Embryonic facial prominence (tissue), 1 donor: Measurements from ENCODE around the gene SMIM11.
"Not testable (repeated sequence)": the region's sequence is repeated elsewhere in the genome, so short reads cannot be mapped to it uniquely, and the experiment has no call there.

Experiments
- DNase-seq: peaks from one replicate; pipeline ENCODE4 v3.0.0-alpha.2; 2016; ENCODE audit errors: extremely low spot score

The SMIM11 gene

GRCh38 chr21:34417448-34418077, 42.3 kb downstream of the SMIM11 start:
- DNase-seq = not testable (repeated sequence)

DNA sequence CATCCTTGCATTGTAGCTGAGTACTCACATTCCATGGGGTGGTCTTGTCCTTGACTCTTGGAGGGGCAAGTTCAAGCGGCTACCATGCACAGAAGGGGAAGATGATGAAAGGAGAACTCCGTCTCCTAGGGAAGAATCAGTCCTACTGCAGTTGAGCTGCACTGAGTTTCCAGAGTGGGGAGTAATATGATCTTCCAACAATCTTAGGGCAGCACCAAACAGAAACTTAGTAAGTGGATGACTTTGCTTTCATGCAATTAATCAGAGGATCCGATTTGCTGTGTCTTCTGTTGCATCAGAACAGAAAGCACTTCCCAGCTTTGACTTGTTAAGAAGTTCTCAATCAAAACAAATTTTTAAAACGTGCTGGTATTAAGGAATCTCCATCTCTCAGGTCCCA, 48.5 kb downstream of the SMIM11 start, which contains the start of gene SMIM34:
TSS of gene SMIM34 (minus strand) at position 147 of the 400 bp plus-strand sequence. CDS start at position 35, 112 bp downstream.
- not testable (repeated sequence) for DNase-seq

DNA sequence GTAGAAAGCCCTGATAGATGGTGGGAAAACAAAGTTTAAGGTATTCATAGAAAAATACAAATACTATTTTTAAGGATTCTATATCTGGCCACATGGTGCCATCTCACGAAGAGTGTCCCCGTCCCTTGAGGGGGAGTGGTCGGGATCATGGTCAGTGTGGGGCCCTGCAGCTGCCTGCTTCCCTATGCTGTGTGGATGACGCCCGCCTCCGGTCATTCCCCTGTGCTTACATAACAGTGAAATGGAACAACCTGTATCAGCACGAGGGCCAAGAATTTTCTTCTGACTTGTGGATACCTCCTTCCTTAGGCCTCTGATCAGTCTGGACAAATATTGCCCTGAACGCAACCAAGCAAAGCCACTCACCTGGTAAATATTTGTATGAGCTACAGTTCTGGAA, 52.0 kb downstream of the SMIM11 start:
- DNase-seq = not testable (repeated sequence)

DNA sequence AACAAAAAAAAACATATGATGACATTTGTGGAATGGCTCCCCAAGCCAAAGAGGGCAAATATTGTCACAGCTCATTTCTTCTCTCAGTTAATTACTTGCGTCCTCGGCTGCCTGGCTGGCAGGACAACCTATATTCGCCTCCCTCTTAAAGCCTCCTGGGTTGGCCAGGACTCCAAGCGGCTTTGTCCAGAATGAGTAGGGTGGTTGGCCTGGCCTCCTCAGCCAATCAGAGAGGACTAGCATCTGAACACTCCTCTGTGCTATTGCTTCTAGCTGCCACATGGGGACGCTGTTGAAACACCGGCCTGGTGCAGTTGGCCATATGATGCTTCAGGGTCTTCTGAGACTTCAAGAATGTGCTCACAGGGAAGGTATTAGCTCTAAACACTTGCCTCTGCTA, 53.1 kb downstream of the SMIM11 start:
- not testable (repeated sequence) for DNase-seq

DNA sequence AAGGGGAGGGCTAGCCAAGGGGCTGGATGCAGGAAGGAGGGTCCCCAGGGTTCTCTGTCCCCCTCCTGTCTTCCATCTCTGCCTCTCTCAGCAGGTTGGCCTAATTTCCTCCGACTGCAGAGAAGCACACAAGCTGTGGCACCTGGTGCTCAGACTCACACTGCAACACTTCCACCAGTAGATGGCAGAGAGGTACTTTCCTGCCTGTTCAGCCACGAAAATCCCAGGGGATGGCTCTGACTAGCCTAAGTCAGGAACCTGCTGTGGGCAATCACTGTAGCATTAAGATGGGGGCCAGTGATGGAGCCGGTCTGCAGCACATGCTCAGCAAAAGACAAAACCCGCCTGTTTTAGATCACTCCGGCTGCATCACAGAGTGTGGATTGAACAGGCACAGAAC, 54.4 kb downstream of the SMIM11 start:
- DNase-seq = not testable (repeated sequence)
